NCI-H1105 treated with DMSO at 0.1 percent for 48 hours (cell line): Measurements from ENCODE around the gene WDR5.

Experiments used
- DNase-seq: peaks from one replicate; lab custom pipeline; 2025; lab: John Stamatoyannopoulos, UW

The WDR5 gene

DNA sequence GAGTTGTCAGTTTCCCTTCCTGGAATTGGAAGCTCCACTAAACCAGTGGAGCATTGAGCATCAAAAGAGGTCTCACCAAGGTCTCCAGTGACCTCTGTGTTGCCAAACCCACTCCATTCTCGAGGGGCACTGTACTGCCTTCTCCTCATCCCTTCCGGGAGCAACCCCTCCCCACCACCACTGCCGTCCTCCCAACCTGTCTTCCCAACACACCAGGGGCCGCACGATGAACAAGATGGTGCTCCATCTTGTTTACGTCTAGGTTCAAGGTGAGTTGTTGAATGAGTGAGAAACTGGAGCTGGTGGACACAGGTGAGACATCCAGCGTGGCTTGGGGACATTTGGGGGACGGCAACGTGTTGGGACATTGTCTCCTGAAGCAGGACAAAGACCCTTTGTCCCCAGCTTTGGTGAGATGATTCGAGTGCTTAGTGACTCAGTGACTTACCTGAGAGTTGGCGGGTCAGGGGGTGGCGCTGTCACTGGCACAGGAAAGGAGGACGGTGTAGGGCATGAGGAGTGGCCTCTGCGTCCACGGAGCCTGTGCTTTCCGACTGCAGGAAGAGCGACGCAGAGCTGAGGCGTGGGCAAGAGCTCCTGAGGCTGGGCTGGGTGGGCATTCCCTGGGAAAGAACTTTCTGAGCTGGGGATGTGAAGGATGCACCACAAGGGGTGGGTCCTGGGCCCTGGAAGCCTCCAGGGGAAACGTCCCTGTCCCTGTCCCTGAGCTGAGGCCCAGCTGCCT is 73.3 kb downstream of the WDR5 start:
- no peak for DNase-seq
